T-cell (primary cell): ENCODE data around the gene PTPRD. TPM values are rescaled to one million over a fixed set of nuclear protein-coding genes. Genes with fewer than 3 reads are reported as not detected.

Experiments
- ATAC-seq, 4 experiments: fragments of 200-7000 bp in 3 of 4; fragments of 150-1000 bp in 1 of 4; cut with Tn5 transposase; replicated peaks in 1 of 4; 1 replicate in 3 of 4; 2 replicates in 1 of 4; pipeline ENCODE4 v1.10.0; 2021; ENCODE audit warnings: moderate library complexity in 3 of 4, mild to moderate bottlenecking in 2 of 4, moderate number of reproducible peaks in 1 of 4
- CTCF ChIA-PET, 2 donors: fragments of 300-600 bp; sonication (Branson Sonifier 250); formaldehyde crosslinking; loops; one replicate each; lab custom pipeline; 2022; ENCODE audit warnings: antibody characterized with exemption in 2 of 2; lab: Charles Lee
- POLR2A ChIA-PET, 2 donors: fragments of 300-600 bp; sonication (Branson Sonifier 250); formaldehyde crosslinking; loops; one replicate each; lab custom pipeline; 2022; ENCODE audit warnings: antibody characterized with exemption in 2 of 2; lab: Charles Lee
- DNase-seq, 35 experiments: peaks; one replicate each; pipeline versions ENCODE4 v3.0.0 to v3.0.0-alpha.2; 2013 to 2023
- H3K27ac ChIP-seq: one replicate; pipeline ENCODE4 v1.5.1; 2013; ENCODE audit warnings: low read length
- H3K27me3 ChIP-seq, 2 experiments: replicated peaks in 1 of 2; 1 replicate in 1 of 2; 2 replicates in 1 of 2; pipeline versions ENCODE4 v1.6.1 to v1.7.0; 2013; ENCODE audit warnings: low read length in 1 of 2, mixed read lengths in 1 of 2; ENCODE audit not compliant: control insufficient read depth in 2 of 2, insufficient read depth in 2 of 2; ENCODE audit errors: extremely low read depth in 1 of 2
- H3K36me3 ChIP-seq, 2 donors: 1 replicate in 1 of 2; 2 replicates in 1 of 2; pipeline versions ENCODE4 v1.6.1 to v1.7.0; 2013; ENCODE audit warnings: low read length in 1 of 2; ENCODE audit not compliant: control insufficient read depth in 2 of 2, insufficient read depth in 1 of 2; ENCODE audit errors: extremely low read depth in 1 of 2
- H3K4me1 ChIP-seq, 2 experiments: 1 replicate in 1 of 2; 2 replicates in 1 of 2; pipeline versions ENCODE4 v1.6.1 to v1.7.0; 2013; ENCODE audit warnings: low read length in 2 of 2, mixed read lengths in 1 of 2; ENCODE audit not compliant: insufficient read depth in 2 of 2, control insufficient read depth in 1 of 2; ENCODE audit errors: extremely low read depth in 1 of 2
- H3K4me3 ChIP-seq, 2 donors: 1 replicate in 1 of 2; 2 replicates in 1 of 2; pipeline versions ENCODE4 v1.5.1 to v1.7.0; 2013; ENCODE audit warnings: mild to moderate bottlenecking in 2 of 2, low read length in 1 of 2, moderate library complexity in 1 of 2; ENCODE audit not compliant: control insufficient read depth in 1 of 2; ENCODE audit errors: extremely low read depth in 1 of 2
- H3K9me3 ChIP-seq: 2 replicates; pipeline ENCODE4 v1.7.0; 2013
- H3K27ac Mint-ChIP-seq, 2 donors: one replicate each; pipeline ENCODE4 v1.8.0; 2020 to 2021; ENCODE audit warnings: mild to moderate bottlenecking in 2 of 2, mixed read lengths in 2 of 2
- H3K27me3 Mint-ChIP-seq, 2 donors: one replicate each; pipeline ENCODE4 v1.8.0; 2021 to 2022; ENCODE audit warnings: mixed read lengths in 2 of 2
- H3K36me3 Mint-ChIP-seq: one replicate; pipeline ENCODE4 v1.8.0; 2021; ENCODE audit warnings: mixed read lengths
- H3K4me1 Mint-ChIP-seq, 3 donors: one replicate each; pipeline ENCODE4 v1.8.0; 2020 to 2022; ENCODE audit warnings: mixed read lengths in 3 of 3, mild to moderate bottlenecking in 1 of 3
- H3K4me3 Mint-ChIP-seq, 3 donors: one replicate each; pipeline ENCODE4 v1.8.0; 2020 to 2022; ENCODE audit warnings: mild to moderate bottlenecking in 3 of 3, mixed read lengths in 3 of 3, moderate library complexity in 3 of 3
- H3K9me3 Mint-ChIP-seq, 3 donors: one replicate each; pipeline ENCODE4 v1.8.0; 2020 to 2022; ENCODE audit warnings: mixed read lengths in 3 of 3
- WGBS: methylation state at CpG from one replicate; pipeline ENCODE4 v1.1.5; 2013; ENCODE audit warnings: missing lambda C conversion rate; ENCODE audit not compliant: insufficient coverage; 5-methylcytosine and 5-hydroxymethylcytosine counted together
- total RNA-seq, 35 experiments: library from RNA in 6 of 35; stranded (reverse) in 6 of 35; fragments of 120-200 nt in 1 of 35; gene quantifications; one replicate each; pipeline versions ENCODE4 v1.2.1 to v1.2.4 and lab custom pipeline; 2013 to 2026

Gene PTPRD
- total RNA-seq, 5 donors from 2014 or later (not counting 1 experiment from before 2014, with no cell fraction given) = 0.13 to 0.61 (median 0.38) TPM; not detected in 2

GRCh38 chr9:8437259-8437658 is 2175.5 kb downstream of the PTPRD start:
- Histone ChIP-seq H3K27ac (no peak overlapping the region), H3K4me1 (peaks cover 0 to under 1% of the 10 kb centered on the region in 2 experiments), H3K36me3 (no peaks in the 10 kb centered on the region), H3K4me3 (no peak overlapping the region), H3K9me3 (no peaks in the 10 kb centered on the region), H3K27me3 (no peaks in the 10 kb centered on the region)
- Mint-ChIP-seq H3K4me3 (no peak overlapping the region), H3K27me3 (no peaks in the 10 kb centered on the region), H3K9me3 (no peaks in the 10 kb centered on the region), H3K4me1 (peaks cover 0 to 2% (median 0%) of the 10 kb centered on the region in 3 donors), H3K36me3 (no peaks in the 10 kb centered on the region), H3K27ac (no peak overlapping the region)
- DNase-seq (no peak), ATAC-seq (no peak)
- no CpG with 5 or more reads among the region's 4 CpGs for WGBS
- ChIA-PET POLR2A (no interaction called here), CTCF (no interaction called here)

- H3K27ac ChIP-seq = no peak overlapping the region
- CTCF ChIA-PET = no interaction called here
- peaks cover 0 to 3% (median 0%) of the 10 kb centered on the region in 3 donors for H3K4me1 Mint-ChIP-seq
- ATAC-seq (no peak), DNase-seq (no peak)
- no peaks in the 10 kb centered on the region for H3K9me3 ChIP-seq
- H3K27me3 ChIP-seq = no peaks in the 10 kb centered on the region
- no peak overlapping the region for H3K4me3 Mint-ChIP-seq
- no CpG with 5 or more reads among the region's 1 CpG for WGBS
- no peaks in the 10 kb centered on the region for H3K36me3 ChIP-seq
- no peaks in the 10 kb centered on the region for H3K36me3 Mint-ChIP-seq
- POLR2A ChIA-PET = no interaction called here
- no peak overlapping the region for H3K4me3 ChIP-seq
- no peaks in the 10 kb centered on the region for H3K9me3 Mint-ChIP-seq
- H3K27ac Mint-ChIP-seq = no peak overlapping the region
- H3K27me3 Mint-ChIP-seq = no peaks in the 10 kb centered on the region
- peaks cover 0 to 3% of the 10 kb centered on the region in 2 experiments for H3K4me1 ChIP-seq
Observed at GRCh38 chr9:8436786-8437185, 2176.0 kb downstream of the PTPRD start.

- Mint-ChIP-seq H3K4me1 (peaks cover 14% of the 10 kb centered on the region in 3 donors), H3K9me3 (no peaks in the 10 kb centered on the region), H3K27me3 (no peaks in the 10 kb centered on the region), H3K27ac (no peak overlapping the region), H3K36me3 (no peaks in the 10 kb centered on the region), H3K4me3 (no peak overlapping the region)
- ChIA-PET POLR2A (no interaction called here), CTCF (no interaction called here)
- Histone ChIP-seq H3K4me1 (peaks cover under 1 to 18% of the 10 kb centered on the region in 2 experiments), H3K9me3 (no peaks in the 10 kb centered on the region), H3K36me3 (no peaks in the 10 kb centered on the region), H3K27me3 (no peaks in the 10 kb centered on the region), H3K4me3 (no peak overlapping the region), H3K27ac (no peak overlapping the region)
- ATAC-seq (no peak), DNase-seq (no peak)
- WGBS = 80% methylated on average over 1 of the region's 3 CpGs
Observed at GRCh38 chr9:8434621-8435020, 2178.2 kb downstream of the PTPRD start.

GRCh38 chr9:8432224-8432623 is 2180.6 kb downstream of the PTPRD start:
- WGBS = no CpG with 5 or more reads among the region's 4 CpGs
- no peaks in the 10 kb centered on the region for H3K9me3 ChIP-seq
- H3K27me3 ChIP-seq = no peaks in the 10 kb centered on the region
- Mint-ChIP-seq H3K36me3 (no peaks in the 10 kb centered on the region), H3K4me3 (no peak overlapping the region), H3K27ac (no peak overlapping the region), H3K9me3 (no peaks in the 10 kb centered on the region), H3K27me3 (no peaks in the 10 kb centered on the region), H3K4me1 (peaks cover 32 to 33% (median 32%) of the 10 kb centered on the region in 3 donors)
- no peak overlapping the region for H3K4me3 ChIP-seq
- H3K4me1 ChIP-seq = peaks cover 2 to 27% of the 10 kb centered on the region in 2 experiments
- ATAC-seq = no peak
- DNase-seq = no peak
- H3K27ac ChIP-seq = no peak overlapping the region
- ChIA-PET CTCF (no interaction called here), POLR2A (interaction anchor here in 1 of 2 donors (0.9 kb wide), 1 partner anchor 35 kb away, joined by 3 read pairs; no protein-coding TSS in a partner anchor)
- no peaks in the 10 kb centered on the region for H3K36me3 ChIP-seq

- no peaks in the 10 kb centered on the region for H3K36me3 ChIP-seq
- Mint-ChIP-seq H3K27ac (no peak overlapping the region), H3K9me3 (no peaks in the 10 kb centered on the region), H3K4me3 (no peak overlapping the region), H3K36me3 (no peaks in the 10 kb centered on the region), H3K27me3 (no peaks in the 10 kb centered on the region), H3K4me1 (peaks cover 32 to 33% (median 32%) of the 10 kb centered on the region in 3 donors)
- H3K4me1 ChIP-seq = peaks cover 2 to 27% of the 10 kb centered on the region in 2 experiments
- no peak overlapping the region for H3K4me3 ChIP-seq
- POLR2A ChIA-PET = no interaction called here
- CTCF ChIA-PET = interaction anchor here in 1 of 2 donors (0.6 kb wide), 1 partner anchor 1175 kb away, joined by 5 read pairs; no protein-coding TSS in a partner anchor
- H3K27ac ChIP-seq = no peak overlapping the region
- no peaks in the 10 kb centered on the region for H3K27me3 ChIP-seq
- no peak for ATAC-seq
- no peak for DNase-seq
- H3K9me3 ChIP-seq = no peaks in the 10 kb centered on the region
- no CpG with 5 or more reads among the region's 1 CpG for WGBS
Observed at GRCh38 chr9:8431505-8431904, 2181.3 kb downstream of the PTPRD start.

GRCh38 chr9:8430945-8431344 is 2181.9 kb downstream of the PTPRD start:
- H3K4me3 ChIP-seq = no peak overlapping the region
- Mint-ChIP-seq H3K9me3 (no peaks in the 10 kb centered on the region), H3K36me3 (no peaks in the 10 kb centered on the region), H3K27me3 (no peaks in the 10 kb centered on the region), H3K4me3 (no peak overlapping the region), H3K4me1 (peaks cover 32 to 33% (median 32%) of the 10 kb centered on the region in 3 donors), H3K27ac (no peak overlapping the region)
- no peaks in the 10 kb centered on the region for H3K27me3 ChIP-seq
- H3K36me3 ChIP-seq = no peaks in the 10 kb centered on the region
- H3K27ac ChIP-seq = no peak overlapping the region
- no peaks in the 10 kb centered on the region for H3K9me3 ChIP-seq
- POLR2A ChIA-PET = no interaction called here
- H3K4me1 ChIP-seq = peaks cover 2 to 27% of the 10 kb centered on the region in 2 experiments
- CTCF ChIA-PET = interaction anchor here in 1 of 2 donors (0.6 kb wide), 1 partner anchor 1176 kb away, joined by 5 read pairs; no protein-coding TSS in a partner anchor
- DNase-seq (no peak), ATAC-seq (peak in 1 of 4 experiments; percentile 36)
- 14% methylated on average over 1 of the region's 5 CpGs for WGBS
